DND-41 (cell line): ENCODE measurements around the gene RGS7.

ENCODE experiments used
- ATAC-seq: fragments of 200-7000 bp; cut with Tn5 transposase; 3 replicates; pipeline ENCODE4 v1.9.1; 2021; ENCODE audit warnings: low read depth; ENCODE audit not compliant: insufficient read depth
- DNase-seq: peaks from one replicate; pipeline ENCODE4 v3.0.0-alpha.2; 2020
- H2AFZ ChIP-seq: 2 replicates; pipeline ENCODE4 v1.6.0; 2012; ENCODE audit warnings: low read depth, low read length
- H3K27ac ChIP-seq: 2 replicates; pipeline ENCODE4 v1.5.1; 2012; ENCODE audit warnings: low read length, inconsistent platforms
- H3K27me3 ChIP-seq: fragments of 200-600 bp; sonication (generic); 2 replicates; pipeline ENCODE4 v1.6.0; 2012; ENCODE audit warnings: low read length, mild to moderate bottlenecking, inconsistent platforms; ENCODE audit not compliant: insufficient read depth, poor library complexity
- H3K36me3 ChIP-seq: 2 replicates; pipeline ENCODE4 v1.5.1; 2012; ENCODE audit warnings: low read length, inconsistent platforms; ENCODE audit not compliant: insufficient read depth
- H3K4me1 ChIP-seq: 2 replicates; pipeline ENCODE4 v1.5.1; 2012; ENCODE audit warnings: mild to moderate bottlenecking, low read length; ENCODE audit not compliant: insufficient read depth
- H3K4me2 ChIP-seq: 2 replicates; pipeline ENCODE4 v1.6.0; 2012; ENCODE audit warnings: mild to moderate bottlenecking, moderate library complexity, low read length, inconsistent platforms; ENCODE audit not compliant: insufficient read depth
- H3K4me3 ChIP-seq, 2 experiments: fragments of 200-600 bp in 1 of 2; shearing (Covaris generic) in 1 of 2; 2 replicates each; pipeline ENCODE4 v1.5.1; 2012 to 2016; ENCODE audit warnings: inconsistent platforms in 2 of 2, low read length in 2 of 2, mild to moderate bottlenecking in 2 of 2, low read depth in 1 of 2, moderate library complexity in 1 of 2
- H3K79me2 ChIP-seq: 2 replicates; pipeline ENCODE4 v1.6.0; 2012; ENCODE audit warnings: low read length, inconsistent platforms; ENCODE audit not compliant: insufficient read depth
- H3K9ac ChIP-seq: 2 replicates; pipeline ENCODE4 v1.6.0; 2012; ENCODE audit warnings: low read depth, mild to moderate bottlenecking, inconsistent platforms, low read length, moderate library complexity
- H3K9me3 ChIP-seq: 2 replicates; pipeline ENCODE4 v1.5.1; 2012; ENCODE audit warnings: low read length, moderate library complexity, mild to moderate bottlenecking, inconsistent platforms; ENCODE audit not compliant: insufficient read depth, severe bottlenecking
- H4K20me1 ChIP-seq: 2 replicates; pipeline ENCODE4 v1.6.0; 2012; ENCODE audit warnings: low read length; ENCODE audit not compliant: insufficient read depth
- CTCF ChIP-seq: IDR thresholded peaks from 2 replicates; pipeline ENCODE4 v1.5.1; 2012; ENCODE audit warnings: borderline replicate concordance, low read length, moderate library complexity, mild to moderate bottlenecking; ENCODE audit not compliant: poor library complexity, severe bottlenecking; ENCODE audit errors: extremely low read depth
- EZH2 ChIP-seq: IDR thresholded peaks from 3 replicates; pipeline ENCODE4 v1.6.1; 2012; ENCODE audit warnings: borderline replicate concordance, low read depth, mild to moderate bottlenecking, moderate library complexity, low read length, inconsistent platforms; ENCODE audit not compliant: severe bottlenecking

The RGS7 gene

GRCh38 chr1:241186716-241187115 is 170.3 kb downstream of the RGS7 start:
- Histone ChIP-seq H3K27ac (no peak overlapping the region), H3K36me3 (no peaks in the 10 kb centered on the region), H3K4me1 (no peaks in the 10 kb centered on the region), H3K79me2 (no peaks in the 10 kb centered on the region), H3K4me2 (no peak overlapping the region), H3K9ac (no peak overlapping the region), H3K4me3 (no peak overlapping the region), H3K9me3 (no peaks in the 10 kb centered on the region), H2AFZ (no peak overlapping the region), H3K27me3 (no peaks in the 10 kb centered on the region), H4K20me1 (no peaks in the 10 kb centered on the region)
- TF ChIP-seq EZH2 (no peak), CTCF (no peak)
- DNase-seq (no peak), ATAC-seq (no peak)

GRCh38 chr1:241181971-241182370 is 175.0 kb downstream of the RGS7 start:
- no peak overlapping the region for H3K9ac ChIP-seq
- no peak overlapping the region for H3K4me2 ChIP-seq
- H3K9me3 ChIP-seq = no peaks in the 10 kb centered on the region
- no peaks in the 10 kb centered on the region for H3K79me2 ChIP-seq
- H2AFZ ChIP-seq = no peak overlapping the region
- no peaks in the 10 kb centered on the region for H4K20me1 ChIP-seq
- ATAC-seq = no peak
- H3K4me1 ChIP-seq = no peaks in the 10 kb centered on the region
- H3K27me3 ChIP-seq = no peaks in the 10 kb centered on the region
- no peak for TF ChIP-seq CTCF
- H3K36me3 ChIP-seq = no peaks in the 10 kb centered on the region
- no peak overlapping the region for H3K27ac ChIP-seq
- H3K4me3 ChIP-seq = no peak overlapping the region
- DNase-seq = no peak

GRCh38 chr1:241181471-241181870 is 175.5 kb downstream of the RGS7 start:
- Histone ChIP-seq H4K20me1 (no peaks in the 10 kb centered on the region), H3K9me3 (no peaks in the 10 kb centered on the region), H3K4me1 (no peaks in the 10 kb centered on the region), H3K9ac (no peak overlapping the region), H3K27me3 (no peaks in the 10 kb centered on the region), H3K36me3 (no peaks in the 10 kb centered on the region), H3K4me3 (no peak overlapping the region), H2AFZ (no peak overlapping the region), H3K27ac (no peak overlapping the region), H3K79me2 (no peaks in the 10 kb centered on the region), H3K4me2 (no peak overlapping the region)
- TF ChIP-seq CTCF (no peak), EZH2 (no peak)
- no peak for DNase-seq
- ATAC-seq = no peak

GRCh38 chr1:241180569-241180968 is 176.4 kb downstream of the RGS7 start:
- no peaks in the 10 kb centered on the region for H3K79me2 ChIP-seq
- H3K36me3 ChIP-seq = no peaks in the 10 kb centered on the region
- no peak overlapping the region for H3K27ac ChIP-seq
- no peaks in the 10 kb centered on the region for H3K9me3 ChIP-seq
- no peaks in the 10 kb centered on the region for H3K27me3 ChIP-seq
- H2AFZ ChIP-seq = no peak overlapping the region
- TF ChIP-seq CTCF = no peak
- TF ChIP-seq EZH2 = no peak
- DNase-seq = no peak
- ATAC-seq = no peak
- H3K9ac ChIP-seq = no peak overlapping the region
- H3K4me3 ChIP-seq = no peak overlapping the region
- no peak overlapping the region for H3K4me2 ChIP-seq
- no peaks in the 10 kb centered on the region for H4K20me1 ChIP-seq
- H3K4me1 ChIP-seq = no peaks in the 10 kb centered on the region
